Neural cell (in vitro differentiated cells): ENCODE data around the gene ADAMTS17. TPM values are rescaled to one million over a fixed set of nuclear protein-coding genes. Genes with fewer than 3 reads are reported as not detected.

ENCODE experiments used
- H2AFZ ChIP-seq: fragments of 200-600, 300-800 bp; sonication (generic), shearing (Covaris generic); 2 replicates; pipeline ENCODE4 v1.6.0; 2014; ENCODE audit warnings: low read depth, mild to moderate bottlenecking, antibody characterized with exemption, low read length, moderate library complexity
- H3F3A ChIP-seq: fragments of 200-600 bp; shearing (Covaris generic); 2 replicates; pipeline ENCODE4 v1.6.1; 2016; ENCODE audit warnings: mild to moderate bottlenecking, moderate library complexity, mixed read lengths, antibody characterized with exemption, low read length; ENCODE audit not compliant: insufficient read depth, poor library complexity, severe bottlenecking
- H3K27ac ChIP-seq: fragments of 200-600, 300-800 bp; sonication (generic), shearing (Covaris generic); 2 replicates; pipeline ENCODE4 v1.5.1; 2014; ENCODE audit warnings: mild to moderate bottlenecking, low read length, moderate library complexity
- H3K27me3 ChIP-seq: fragments of 300-800, 200-600 bp; sonication (generic), shearing (Covaris generic); 2 replicates; pipeline ENCODE4 v1.6.0; 2014; ENCODE audit warnings: mild to moderate bottlenecking, low read depth, low read length, moderate library complexity; ENCODE audit not compliant: insufficient read depth
- H3K36me3 ChIP-seq: fragments of 300-800, 200-600 bp; sonication (generic), shearing (Covaris generic); 2 replicates; pipeline ENCODE4 v1.5.1; 2014; ENCODE audit warnings: mild to moderate bottlenecking, antibody characterized with exemption, low read length, moderate library complexity; ENCODE audit not compliant: insufficient read depth
- H3K4me2 ChIP-seq: fragments of 300-800, 200-600 bp; sonication (generic), shearing (Covaris generic); 2 replicates; pipeline ENCODE4 v1.6.0; 2014; ENCODE audit warnings: mild to moderate bottlenecking, low read length
- H3K4me3 ChIP-seq: fragments of 300-800, 200-600 bp; sonication (generic), shearing (Covaris generic); 2 replicates; pipeline ENCODE4 v1.5.1; 2014; ENCODE audit warnings: mild to moderate bottlenecking, low read length, moderate library complexity
- H3K79me2 ChIP-seq: fragments of 200-600 bp; shearing (Covaris generic); replicated peaks from 2 replicates; pipeline ENCODE4 v1.6.0; 2014; ENCODE audit warnings: mild to moderate bottlenecking, low read length, moderate library complexity; ENCODE audit not compliant: insufficient read depth
- H3K9ac ChIP-seq: fragments of 300-800, 200-600 bp; sonication (generic), shearing (Covaris generic); 2 replicates; pipeline ENCODE4 v1.6.1; 2016; ENCODE audit warnings: mild to moderate bottlenecking, low read length, mixed read lengths
- H3K9me2 ChIP-seq: fragments of 200-600 bp; shearing (Covaris generic); 2 replicates; pipeline ENCODE4 v1.6.1; 2016; ENCODE audit warnings: mild to moderate bottlenecking, low read length, mixed read lengths; ENCODE audit not compliant: insufficient read depth
- H3K9me3 ChIP-seq: fragments of 200-600, 300-800 bp; sonication (generic), shearing (Covaris generic); 2 replicates; pipeline ENCODE4 v1.6.1; 2016; ENCODE audit warnings: mild to moderate bottlenecking, mixed run types, low read length, moderate library complexity, mixed read lengths
- H4K20me1 ChIP-seq: fragments of 200-600 bp; shearing (Covaris generic); 2 replicates; pipeline ENCODE4 v1.6.1; 2016; ENCODE audit warnings: mild to moderate bottlenecking, mixed run types; ENCODE audit not compliant: insufficient read depth
- CTCF ChIP-seq: fragments of 450-650 bp; IDR thresholded peaks from 2 replicates; pipeline ENCODE4 v1.5.1; 2014; ENCODE audit warnings: antibody characterized with exemption, mild to moderate bottlenecking, moderate library complexity; ENCODE audit not compliant: poor library complexity, severe bottlenecking
- EP300 ChIP-seq: fragments of 450-650 bp; conservative IDR thresholded peaks from 2 replicates; pipeline ENCODE4 v1.6.1; 2014; ENCODE audit warnings: antibody characterized with exemption, mild to moderate bottlenecking, moderate library complexity; ENCODE audit not compliant: poor library complexity, severe bottlenecking
- EZH2 ChIP-seq: fragments of 200-600, 300-800 bp; shearing (Covaris generic), sonication (generic); IDR thresholded peaks from 2 replicates; pipeline ENCODE4 v1.6.1; 2014; ENCODE audit warnings: antibody characterized with exemption, low read length, borderline replicate concordance, mild to moderate bottlenecking; ENCODE audit not compliant: insufficient read depth, poor library complexity, severe bottlenecking
- MXI1 ChIP-seq: fragments of 450-650 bp; conservative IDR thresholded peaks from 2 replicates; pipeline ENCODE4 v1.6.1; 2014; ENCODE audit warnings: antibody characterized with exemption, mild to moderate bottlenecking; ENCODE audit not compliant: poor library complexity, severe bottlenecking
- POLR2AphosphoS5 ChIP-seq: IDR thresholded peaks from 2 replicates; pipeline ENCODE4 v1.6.1; 2012
- RAD21 ChIP-seq: fragments of 450-650 bp; conservative IDR thresholded peaks from 2 replicates; pipeline ENCODE4 v1.6.1; 2014; ENCODE audit warnings: antibody characterized with exemption, mild to moderate bottlenecking, moderate library complexity
- SMC3 ChIP-seq: fragments of 450-650 bp; conservative IDR thresholded peaks from 2 replicates; pipeline ENCODE4 v1.6.1; 2014; ENCODE audit warnings: antibody characterized with exemption, mild to moderate bottlenecking, moderate library complexity; ENCODE audit not compliant: poor library complexity
- TAF1 ChIP-seq: IDR thresholded peaks from 2 replicates; pipeline ENCODE4 v1.6.1; 2012; ENCODE audit warnings: low read depth
- polyA plus RNA-seq: library from polyadenylated mRNA; depleted of rRNA; stranded (reverse); fragments of >200 nt; gene quantifications from 2 replicates; pipeline ENCODE4 v1.2.3, GENCODE V29; 2014
- TF ChIP-seq, protein P1 (sequence below): IDR thresholded peaks from 2 replicates; pipeline ENCODE4 v1.6.1; 2012; ENCODE audit warnings: borderline replicate concordance

Gene ADAMTS17
- polyA plus RNA-seq, 1 donor from 2014 or later, result 0.04 TPM

GRCh38 chr15:100221471-100222348 is 120.1 kb downstream of the ADAMTS17 start:
- H3K27ac ChIP-seq, result no peak overlapping the region
- no peaks in the 10 kb centered on the region for H3K36me3 ChIP-seq
- no peak for TF ChIP-seq MXI1
- no peak for TF ChIP-seq CTCF
- TF ChIP-seq EP300, result no peak
- no peak for TF ChIP-seq SMC3
- no peak for TF ChIP-seq EZH2
- TF ChIP-seq, protein P1, sequence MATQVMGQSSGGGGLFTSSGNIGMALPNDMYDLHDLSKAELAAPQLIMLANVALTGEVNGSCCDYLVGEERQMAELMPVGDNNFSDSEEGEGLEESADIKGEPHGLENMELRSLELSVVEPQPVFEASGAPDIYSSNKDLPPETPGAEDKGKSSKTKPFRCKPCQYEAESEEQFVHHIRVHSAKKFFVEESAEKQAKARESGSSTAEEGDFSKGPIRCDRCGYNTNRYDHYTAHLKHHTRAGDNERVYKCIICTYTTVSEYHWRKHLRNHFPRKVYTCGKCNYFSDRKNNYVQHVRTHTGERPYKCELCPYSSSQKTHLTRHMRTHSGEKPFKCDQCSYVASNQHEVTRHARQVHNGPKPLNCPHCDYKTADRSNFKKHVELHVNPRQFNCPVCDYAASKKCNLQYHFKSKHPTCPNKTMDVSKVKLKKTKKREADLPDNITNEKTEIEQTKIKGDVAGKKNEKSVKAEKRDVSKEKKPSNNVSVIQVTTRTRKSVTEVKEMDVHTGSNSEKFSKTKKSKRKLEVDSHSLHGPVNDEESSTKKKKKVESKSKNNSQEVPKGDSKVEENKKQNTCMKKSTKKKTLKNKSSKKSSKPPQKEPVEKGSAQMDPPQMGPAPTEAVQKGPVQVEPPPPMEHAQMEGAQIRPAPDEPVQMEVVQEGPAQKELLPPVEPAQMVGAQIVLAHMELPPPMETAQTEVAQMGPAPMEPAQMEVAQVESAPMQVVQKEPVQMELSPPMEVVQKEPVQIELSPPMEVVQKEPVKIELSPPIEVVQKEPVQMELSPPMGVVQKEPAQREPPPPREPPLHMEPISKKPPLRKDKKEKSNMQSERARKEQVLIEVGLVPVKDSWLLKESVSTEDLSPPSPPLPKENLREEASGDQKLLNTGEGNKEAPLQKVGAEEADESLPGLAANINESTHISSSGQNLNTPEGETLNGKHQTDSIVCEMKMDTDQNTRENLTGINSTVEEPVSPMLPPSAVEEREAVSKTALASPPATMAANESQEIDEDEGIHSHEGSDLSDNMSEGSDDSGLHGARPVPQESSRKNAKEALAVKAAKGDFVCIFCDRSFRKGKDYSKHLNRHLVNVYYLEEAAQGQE, result no peak
- TF ChIP-seq TAF1, result no peak
- TF ChIP-seq POLR2AphosphoS5, result no peak
- no peak for TF ChIP-seq RAD21
- no peak overlapping the region for H3K4me2 ChIP-seq
- H4K20me1 ChIP-seq, result no peaks in the 10 kb centered on the region
- H3K9me3 ChIP-seq, result no peaks in the 10 kb centered on the region
- H3K4me3 ChIP-seq, result no peak overlapping the region
- H3F3A ChIP-seq, result no peaks in the 10 kb centered on the region
- H3K9me2 ChIP-seq, result no peaks in the 10 kb centered on the region
- no peaks in the 10 kb centered on the region for H3K27me3 ChIP-seq
- H2AFZ ChIP-seq, result no peak overlapping the region
- no peaks in the 10 kb centered on the region for H3K79me2 ChIP-seq
- no peak overlapping the region for H3K9ac ChIP-seq

- H3F3A ChIP-seq, result no peaks in the 10 kb centered on the region
- no peak overlapping the region for H2AFZ ChIP-seq
- TF ChIP-seq CTCF (no peak), RAD21 (no peak)
- no peak overlapping the region for H3K4me3 ChIP-seq
- no peaks in the 10 kb centered on the region for H4K20me1 ChIP-seq
- H3K79me2 ChIP-seq, result no peaks in the 10 kb centered on the region
- no peaks in the 10 kb centered on the region for H3K36me3 ChIP-seq
- H3K27me3 ChIP-seq, result no peaks in the 10 kb centered on the region
- no peak overlapping the region for H3K4me2 ChIP-seq
- H3K27ac ChIP-seq, result no peak overlapping the region
- H3K9ac ChIP-seq, result no peak overlapping the region
- no peaks in the 10 kb centered on the region for H3K9me2 ChIP-seq
- H3K9me3 ChIP-seq, result no peaks in the 10 kb centered on the region
These were observed 121.6 kb downstream of the ADAMTS17 start for GRCh38 chr15:100220058-100220768.
